Upper lobe of right lung (tissue), 1 donor: ENCODE measurements around the gene ZFAND6. TPM values are rescaled to one million over a fixed set of nuclear protein-coding genes. Genes with fewer than 3 reads are reported as not detected.
"Not testable (repeated sequence)": the region's sequence is repeated elsewhere in the genome, so short reads cannot be mapped to it uniquely, and the experiment has no call there.

Experiments used
- ATAC-seq: fragments of 200-7000 bp; cut with Tn5 transposase; one replicate; pipeline ENCODE4 v1.9.1; 2020; ENCODE audit warnings: mild to moderate bottlenecking, moderate library complexity
- DNase-seq: peaks from one replicate; pipeline ENCODE4 v3.0.0-alpha.2; 2020
- H3K27ac ChIP-seq: fragments of 200-600 bp; one replicate; pipeline ENCODE4 v1.8.0; 2022
- H3K27me3 ChIP-seq: fragments of 200-600 bp; one replicate; pipeline ENCODE4 v1.8.0; 2022; ENCODE audit warnings: mild to moderate bottlenecking
- H3K36me3 ChIP-seq: fragments of 200-600 bp; one replicate; pipeline ENCODE4 v1.8.0; 2022
- H3K4me1 ChIP-seq: fragments of 200-600 bp; one replicate; pipeline ENCODE4 v1.8.0; 2022
- H3K4me3 ChIP-seq: fragments of 200-600 bp; one replicate; pipeline ENCODE4 v1.8.0; 2022; ENCODE audit warnings: mild to moderate bottlenecking
- H3K9me3 ChIP-seq: fragments of 200-600 bp; one replicate; pipeline ENCODE4 v1.8.0; 2022
- CTCF ChIP-seq: fragments of 200-600 bp; IDR thresholded peaks from one replicate; pipeline ENCODE4 v1.8.0; 2022; ENCODE audit warnings: antibody characterized with exemption
- intact Hi-C: fragments of 100-400 bp; cut with DNase I; formaldehyde crosslinking; loops from one replicate; pipeline ENCODE4 v1.11.0; 2022
- total RNA-seq: library from RNA; stranded (reverse); fragmentation: NEBNext Ultra II Directional; extraction: Animal tissue kit (Norgen Biotek cat#: 25700); gene quantifications from one replicate; pipeline ENCODE4 v1.2.1, GENCODE V29; 2021
- donor health status: DM: no; HTN: yes; CAD: no; lungs with severe emphysema.

Gene ZFAND6
- total RNA-seq, 1 donor from 2014 or later, result 79.5 TPM

DNA sequence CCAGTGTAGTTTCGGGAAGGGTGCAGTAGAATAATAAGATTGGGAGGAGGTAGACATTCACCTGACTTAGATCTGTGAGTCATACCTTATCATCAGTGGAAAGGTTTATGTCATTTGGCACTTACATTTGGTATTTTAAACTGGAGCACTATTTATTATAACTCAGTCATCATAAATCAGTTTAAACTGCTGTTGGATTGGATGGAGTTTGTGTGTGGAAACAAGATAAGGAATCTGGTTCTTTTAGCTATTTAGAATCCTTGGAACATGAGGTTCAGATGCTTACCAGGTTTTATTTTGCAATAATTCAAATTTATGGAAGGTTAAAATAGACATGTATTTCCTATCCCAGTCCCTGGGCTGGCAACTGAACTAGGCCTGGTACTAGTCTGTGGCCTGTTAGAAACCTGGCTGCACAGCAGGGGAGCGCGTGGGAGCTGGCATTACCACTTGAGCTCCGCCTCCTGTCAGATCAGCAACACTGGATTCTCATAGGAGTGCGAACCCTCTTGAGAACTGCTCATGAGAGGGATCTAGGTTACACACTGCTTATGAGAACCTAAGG is 34.5 kb downstream of the ZFAND6 start:
- ATAC-seq (peak; percentile 89), DNase-seq (peak; percentile 69)
- H3K27ac ChIP-seq, result no peak overlapping the region
- no peak overlapping the region for H3K4me3 ChIP-seq
- H3K9me3 ChIP-seq, result no peaks in the 10 kb centered on the region
- no peaks in the 10 kb centered on the region for H3K36me3 ChIP-seq
- peaks cover 7% of the 10 kb centered on the region for H3K4me1 ChIP-seq
- TF ChIP-seq CTCF, result no peak
- no peaks in the 10 kb centered on the region for H3K27me3 ChIP-seq
- intact Hi-C loops, result no loop called here

DNA sequence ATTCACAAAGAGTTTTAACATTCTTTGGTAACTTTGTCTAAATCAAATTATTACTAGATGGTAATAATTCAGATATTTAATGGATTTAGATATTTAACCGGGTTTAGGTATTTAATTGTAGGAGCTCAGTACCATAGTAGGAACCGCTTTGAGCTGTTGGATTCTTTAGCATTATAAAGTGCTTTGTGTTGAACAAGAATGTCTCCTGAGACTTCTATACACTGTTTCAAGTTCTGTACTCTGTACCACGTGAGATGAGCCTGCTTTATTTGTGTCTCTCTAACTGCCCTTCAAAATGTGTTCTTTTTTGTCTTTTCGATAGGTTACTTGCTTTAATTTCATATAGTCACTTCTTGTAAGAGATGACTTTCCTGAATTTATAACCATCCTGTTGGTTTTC is 36.0 kb downstream of the ZFAND6 start:
- Histone ChIP-seq H3K36me3 (no peaks in the 10 kb centered on the region), H3K4me1 (peaks cover 7% of the 10 kb centered on the region), H3K27ac (no peak overlapping the region), H3K27me3 (no peaks in the 10 kb centered on the region), H3K4me3 (no peak overlapping the region), H3K9me3 (no peaks in the 10 kb centered on the region)
- ATAC-seq, result no peak
- DNase-seq, result no peak
- intact Hi-C loops, result no loop called here
- no peak for TF ChIP-seq CTCF

DNA sequence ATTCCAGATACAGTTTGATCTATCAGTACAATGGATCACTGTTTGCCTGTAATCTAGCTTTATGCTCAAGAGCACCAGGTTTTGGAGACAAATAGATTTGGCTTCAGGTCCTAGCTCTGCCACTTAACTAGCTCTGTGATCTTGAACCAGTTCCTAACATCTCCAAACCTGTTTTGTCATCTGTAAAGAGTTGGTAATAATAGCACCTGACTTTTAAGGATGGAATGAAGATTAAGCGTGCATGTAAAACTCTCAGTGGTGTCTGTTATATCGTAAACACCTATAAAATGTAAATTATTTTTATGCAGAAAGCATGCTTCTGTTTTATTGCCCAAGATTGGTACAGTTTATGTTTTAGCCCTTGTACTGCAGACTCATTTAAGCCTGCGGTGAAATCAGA is 36.5 kb downstream of the ZFAND6 start:
- Histone ChIP-seq H3K36me3 (no peaks in the 10 kb centered on the region), H3K9me3 (no peaks in the 10 kb centered on the region), H3K4me3 (no peak overlapping the region), H3K27ac (no peak overlapping the region), H3K4me1 (peaks cover 7% of the 10 kb centered on the region), H3K27me3 (no peaks in the 10 kb centered on the region)
- intact Hi-C loops, result no loop called here
- DNase-seq, result no peak
- no peak for TF ChIP-seq CTCF
- ATAC-seq, result no peak

DNA sequence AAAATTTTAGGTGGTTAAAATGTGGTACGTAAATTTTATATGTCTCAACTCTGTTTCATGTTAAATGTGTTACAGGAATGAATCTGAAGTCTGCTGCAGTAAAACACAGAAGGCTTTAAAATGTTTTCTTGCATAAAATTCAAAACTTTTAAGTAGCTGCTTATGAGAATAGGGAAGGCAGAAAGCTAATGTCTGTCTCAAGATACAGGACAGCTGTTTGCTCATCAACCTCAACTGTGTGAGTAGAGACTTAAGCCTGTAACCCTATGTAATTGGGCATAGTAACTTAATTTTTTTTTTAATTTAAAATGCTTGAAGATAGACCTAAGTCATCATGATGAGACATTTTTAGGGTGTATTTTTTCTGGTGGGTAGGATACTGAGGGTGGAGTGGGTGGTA is 38.9 kb downstream of the ZFAND6 start:
- Histone ChIP-seq H3K27me3 (no peaks in the 10 kb centered on the region), H3K4me3 (no peak overlapping the region), H3K9me3 (no peaks in the 10 kb centered on the region), H3K36me3 (no peaks in the 10 kb centered on the region), H3K27ac (no peak overlapping the region), H3K4me1 (peaks cover 7% of the 10 kb centered on the region)
- no peak for TF ChIP-seq CTCF
- ATAC-seq (no peak), DNase-seq (no peak)
- intact Hi-C loops, result no loop called here

- ATAC-seq, result no peak
- H3K9me3 ChIP-seq, result no peaks in the 10 kb centered on the region
- no peak for DNase-seq
- H3K27ac ChIP-seq, result no peak overlapping the region
- intact Hi-C loops, result no loop called here
- no peaks in the 10 kb centered on the region for H3K27me3 ChIP-seq
- no peak overlapping the region for H3K4me3 ChIP-seq
- H3K36me3 ChIP-seq, result no peaks in the 10 kb centered on the region
- TF ChIP-seq CTCF, result no peak
- peaks cover 5% of the 10 kb centered on the region for H3K4me1 ChIP-seq
These were observed 39.8 kb downstream of the ZFAND6 start for GRCh38 chr15:80099241-80099640.

- intact Hi-C loops, DNase-seq, H3K4me1 ChIP-seq, H3K27ac ChIP-seq, H3K27me3 ChIP-seq, H3K36me3 ChIP-seq, H3K4me3 ChIP-seq, ATAC-seq, H3K9me3 ChIP-seq: not testable (repeated sequence)
These were observed 40.2 kb downstream of the ZFAND6 start for GRCh38 chr15:80099662-80100061.
